Liver (tissue), 9 donors: Measurements from ENCODE around the gene BCR. TPM values are rescaled to one million over a fixed set of nuclear protein-coding genes. Genes with fewer than 3 reads are reported as not detected.

Source experiments
- DNase-seq: peaks from one replicate; pipeline ENCODE4 v3.0.0-alpha.2; 2017; ENCODE audit warnings: low spot score
- H3K27ac ChIP-seq, 2 donors: one replicate each; pipeline ENCODE4 v1.7.0; 2013; ENCODE audit warnings: inconsistent platforms in 2 of 2, low read length in 2 of 2, control low read depth in 1 of 2, low read depth in 1 of 2, mild to moderate bottlenecking in 1 of 2
- H3K27me3 ChIP-seq, 4 donors: one replicate each; pipeline versions ENCODE4 v1.6.1 to v1.7.0; 2013; ENCODE audit warnings: low read length in 3 of 4, inconsistent platforms in 1 of 4, mild to moderate bottlenecking in 1 of 4, moderate library complexity in 1 of 4; ENCODE audit not compliant: control insufficient read depth in 4 of 4, insufficient read depth in 4 of 4
- H3K36me3 ChIP-seq, 4 donors: one replicate each; pipeline versions ENCODE4 v1.6.1 to v1.7.0; 2013; ENCODE audit warnings: low read length in 3 of 4, mild to moderate bottlenecking in 3 of 4, low read depth in 1 of 4, moderate library complexity in 1 of 4; ENCODE audit not compliant: control insufficient read depth in 4 of 4, insufficient read depth in 3 of 4
- H3K4me1 ChIP-seq, 4 donors: one replicate each; pipeline versions ENCODE4 v1.6.1 to v1.7.0; 2013; ENCODE audit warnings: low read length in 3 of 4, mild to moderate bottlenecking in 3 of 4, moderate library complexity in 1 of 4; ENCODE audit not compliant: control insufficient read depth in 4 of 4, insufficient read depth in 4 of 4
- H3K4me3 ChIP-seq, 3 donors: one replicate each; pipeline versions ENCODE4 v1.6.1 to v1.7.0; 2013; ENCODE audit warnings: low read length in 3 of 3, control low read depth in 1 of 3, low read depth in 1 of 3, mild to moderate bottlenecking in 1 of 3
- H3K9ac ChIP-seq, 2 donors: one replicate each; pipeline ENCODE4 v1.7.0; 2013; ENCODE audit warnings: low read length in 2 of 2, mild to moderate bottlenecking in 2 of 2, moderate library complexity in 2 of 2, control low read depth in 1 of 2, low read depth in 1 of 2
- H3K9me3 ChIP-seq, 4 donors: one replicate each; pipeline versions ENCODE4 v1.6.1 to v1.7.0; 2013; ENCODE audit warnings: low read length in 3 of 4; ENCODE audit not compliant: control insufficient read depth in 4 of 4
- EGR1 ChIP-seq, 2 donors: IDR thresholded peaks; 2 replicates each; pipeline ENCODE4 v1.6.1; 2016 to 2018; ENCODE audit warnings: antibody characterized with exemption in 2 of 2, low read depth in 2 of 2
- FOXA1 ChIP-seq: IDR thresholded peaks from 2 replicates; pipeline ENCODE4 v1.6.1; 2016; ENCODE audit warnings: antibody characterized with exemption
- FOXA2 ChIP-seq: IDR thresholded peaks from 2 replicates; pipeline ENCODE4 v1.6.1; 2016; ENCODE audit warnings: antibody characterized with exemption
- GABPA ChIP-seq, 2 donors: IDR thresholded peaks in 1 of 2; conservative IDR thresholded peaks in 1 of 2; 2 replicates each; pipeline ENCODE4 v1.6.1; 2016; ENCODE audit warnings: antibody characterized with exemption in 2 of 2, mild to moderate bottlenecking in 1 of 2, moderate library complexity in 1 of 2
- HNF4A ChIP-seq, 2 donors: conservative IDR thresholded peaks; 2 replicates each; pipeline ENCODE4 v1.6.1; 2016; ENCODE audit warnings: antibody characterized with exemption in 2 of 2, mild to moderate bottlenecking in 2 of 2
- HNF4G ChIP-seq: IDR thresholded peaks from 2 replicates; pipeline ENCODE4 v1.6.1; 2016; ENCODE audit warnings: antibody characterized with exemption
- JUND ChIP-seq, 2 donors: IDR thresholded peaks; 2 replicates each; pipeline ENCODE4 v1.6.1; 2016; ENCODE audit warnings: antibody characterized with exemption in 2 of 2
- NR2F2 ChIP-seq: IDR thresholded peaks from 2 replicates; pipeline ENCODE4 v1.6.1; 2016; ENCODE audit warnings: antibody characterized with exemption
- RAD21 ChIP-seq, 2 donors: IDR thresholded peaks; 2 replicates each; pipeline ENCODE4 v1.6.1; 2016; ENCODE audit warnings: antibody characterized with exemption in 2 of 2, mild to moderate bottlenecking in 2 of 2
- RXRA ChIP-seq, 2 donors: IDR thresholded peaks; 2 replicates each; pipeline ENCODE4 v1.6.1; 2017 to 2018; ENCODE audit warnings: antibody characterized with exemption in 2 of 2, mild to moderate bottlenecking in 1 of 2
- TAF1 ChIP-seq: conservative IDR thresholded peaks from 2 replicates; pipeline ENCODE4 v1.6.1; 2016; ENCODE audit warnings: antibody characterized with exemption, mild to moderate bottlenecking
- YY1 ChIP-seq: IDR thresholded peaks from 2 replicates; pipeline ENCODE4 v1.6.1; 2016; ENCODE audit warnings: antibody characterized with exemption, mild to moderate bottlenecking
- WGBS: extraction: QIAGEN DNeasy Blood & Tissue Kit; methylation state at CpG from one replicate; pipeline ENCODE4 v1.1.7; 2013; 5-methylcytosine and 5-hydroxymethylcytosine counted together
- polyA plus RNA-seq, 2 donors: library from polyadenylated mRNA; stranded (reverse) in 1 of 2; unstranded in 1 of 2; fragments of 200-250 nt in 1 of 2; fragments of >200 nt in 1 of 2; fragmentation: Nextera tagmentation in 1 of 2; extraction: Ambion mirVana in 1 of 2; gene quantifications; one replicate each; pipeline versions ENCODE4 v1.2.1 to v1.2.3, GENCODE V29; 2013 to 2015
- total RNA-seq, 2 donors: library from RNA; depleted of rRNA; stranded (reverse); fragments of >200 nt; gene quantifications; one replicate each; pipeline ENCODE4 v1.2.3, GENCODE V29; 2014
- TF ChIP-seq, protein P1 (sequence below): fragments of 150-350 bp; IDR thresholded peaks from 2 replicates; pipeline ENCODE4 v1.5.1; 2017; ENCODE audit warnings: improper control_type of control experiment, low read depth, low read length; ENCODE audit not compliant: missing input control
- TF ChIP-seq, protein P2 (sequence below): IDR thresholded peaks from 2 replicates; pipeline ENCODE4 v1.6.1; 2016; ENCODE audit warnings: antibody characterized with exemption
- TF ChIP-seq, protein P3 (sequence below): IDR thresholded peaks from 2 replicates; pipeline ENCODE4 v1.6.1; 2016; ENCODE audit warnings: antibody characterized with exemption
- donor health status: healthy.
- donor health status: healthy.
- donor health status: healthy.
- donor health status: healthy.
- donor health status: healthy.

The BCR gene
- total and polyA plus RNA-seq, 4 donors, result 7.4 to 35.6 (median 18.3) TPM

DNA sequence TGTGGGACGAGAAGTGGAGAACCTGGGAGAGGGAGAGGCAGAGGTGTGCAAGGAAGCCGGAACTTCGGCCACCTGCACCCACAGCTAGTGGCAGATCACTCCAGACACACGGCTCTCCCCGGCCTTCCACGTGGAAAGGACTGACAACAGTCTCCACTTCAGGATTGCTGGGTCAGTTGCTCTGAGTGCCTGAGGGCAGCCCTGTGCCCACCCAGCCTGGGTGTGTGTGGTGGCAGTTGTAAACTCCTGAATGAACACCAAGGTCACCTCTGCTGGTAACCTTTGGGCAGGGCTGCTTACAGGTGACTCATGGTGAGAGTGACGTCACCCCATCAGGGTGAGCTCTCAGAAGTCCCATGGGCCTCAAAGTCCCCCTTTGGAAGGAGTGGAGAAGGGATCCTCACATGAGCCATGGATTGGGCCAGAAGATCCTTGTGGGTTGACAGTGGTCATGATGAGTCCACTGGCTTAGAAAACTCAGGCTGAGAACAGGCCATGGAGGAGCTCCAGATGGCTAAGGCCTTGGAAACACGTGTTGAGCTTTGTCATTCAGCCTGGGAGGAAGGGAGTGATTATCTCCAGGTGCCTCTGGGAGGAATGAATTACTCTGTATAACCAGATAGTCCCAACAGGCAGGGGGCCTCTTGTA, 71.3 kb downstream of the BCR start:
- WGBS, result 89% methylated on average over 8 of the region's 8 CpGs
- no peaks in the 10 kb centered on the region for H3K9me3 ChIP-seq
- TF ChIP-seq HNF4G (no peak), GABPA (IDR thresholded peaks at IDR 0.05 in 1 of 2, conservative IDR thresholded peaks at IDR 0.05 in 1 of 2) (no peak), HNF4A (conservative IDR thresholded peaks at IDR 0.05) (peak in 1 of 2 donors; percentile 15), RXRA (IDR thresholded peaks at IDR 0.05) (no peak), JUND (IDR thresholded peaks at IDR 0.05) (peak in 1 of 2 donors; percentile 50)
- H3K27me3 ChIP-seq, result no peaks in the 10 kb centered on the region
- no peak overlapping the region for H3K4me3 ChIP-seq
- H3K36me3 ChIP-seq, result peaks cover 0 to 6% (median 2%) of the 10 kb centered on the region in 4 donors
- no peak overlapping the region for H3K9ac ChIP-seq
- H3K27ac ChIP-seq, result peak overlapping the region; percentile 19 to 52
- H3K4me1 ChIP-seq, result peaks cover 15 to 47% (median 27%) of the 10 kb centered on the region in 4 donors
- no peak for DNase-seq

DNA sequence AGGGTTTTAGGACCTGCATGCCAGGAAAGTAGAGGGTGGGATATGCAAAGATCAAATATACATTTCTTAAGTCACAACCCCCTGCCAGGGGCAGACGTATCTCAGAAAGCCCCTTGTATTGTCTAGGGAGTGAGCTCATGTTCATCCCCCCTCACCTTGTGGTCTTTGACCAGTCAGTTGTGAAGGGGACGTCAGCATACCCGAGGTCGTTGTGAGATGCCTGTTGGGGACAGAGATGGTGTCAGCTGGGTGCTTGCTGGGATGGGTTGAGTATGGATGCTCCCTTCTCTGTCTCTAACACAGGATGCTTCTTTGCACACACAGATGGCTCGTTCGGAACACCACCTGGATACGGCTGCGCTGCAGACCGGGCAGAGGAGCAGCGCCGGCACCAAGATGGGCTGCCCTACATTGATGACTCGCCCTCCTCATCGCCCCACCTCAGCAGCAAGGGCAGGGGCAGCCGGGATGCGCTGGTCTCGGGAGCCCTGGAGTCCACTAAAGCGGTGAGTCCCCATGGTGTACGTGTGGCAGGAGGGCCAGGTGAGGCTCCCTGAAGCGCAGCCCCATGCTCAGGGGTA, 73.3 kb downstream of the BCR start:
- TF ChIP-seq, protein P1, sequence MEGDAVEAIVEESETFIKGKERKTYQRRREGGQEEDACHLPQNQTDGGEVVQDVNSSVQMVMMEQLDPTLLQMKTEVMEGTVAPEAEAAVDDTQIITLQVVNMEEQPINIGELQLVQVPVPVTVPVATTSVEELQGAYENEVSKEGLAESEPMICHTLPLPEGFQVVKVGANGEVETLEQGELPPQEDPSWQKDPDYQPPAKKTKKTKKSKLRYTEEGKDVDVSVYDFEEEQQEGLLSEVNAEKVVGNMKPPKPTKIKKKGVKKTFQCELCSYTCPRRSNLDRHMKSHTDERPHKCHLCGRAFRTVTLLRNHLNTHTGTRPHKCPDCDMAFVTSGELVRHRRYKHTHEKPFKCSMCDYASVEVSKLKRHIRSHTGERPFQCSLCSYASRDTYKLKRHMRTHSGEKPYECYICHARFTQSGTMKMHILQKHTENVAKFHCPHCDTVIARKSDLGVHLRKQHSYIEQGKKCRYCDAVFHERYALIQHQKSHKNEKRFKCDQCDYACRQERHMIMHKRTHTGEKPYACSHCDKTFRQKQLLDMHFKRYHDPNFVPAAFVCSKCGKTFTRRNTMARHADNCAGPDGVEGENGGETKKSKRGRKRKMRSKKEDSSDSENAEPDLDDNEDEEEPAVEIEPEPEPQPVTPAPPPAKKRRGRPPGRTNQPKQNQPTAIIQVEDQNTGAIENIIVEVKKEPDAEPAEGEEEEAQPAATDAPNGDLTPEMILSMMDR, result no peak
- TF ChIP-seq TAF1 (no peak), FOXA2 (no peak), HNF4G (no peak), YY1 (no peak), EGR1 (IDR thresholded peaks at IDR 0.05; ENCODE audit: low read depth in 2 of 2) (no peak), NR2F2 (no peak), FOXA1 (no peak), RAD21 (IDR thresholded peaks at IDR 0.05) (no peak)
- TF ChIP-seq, protein P2, sequence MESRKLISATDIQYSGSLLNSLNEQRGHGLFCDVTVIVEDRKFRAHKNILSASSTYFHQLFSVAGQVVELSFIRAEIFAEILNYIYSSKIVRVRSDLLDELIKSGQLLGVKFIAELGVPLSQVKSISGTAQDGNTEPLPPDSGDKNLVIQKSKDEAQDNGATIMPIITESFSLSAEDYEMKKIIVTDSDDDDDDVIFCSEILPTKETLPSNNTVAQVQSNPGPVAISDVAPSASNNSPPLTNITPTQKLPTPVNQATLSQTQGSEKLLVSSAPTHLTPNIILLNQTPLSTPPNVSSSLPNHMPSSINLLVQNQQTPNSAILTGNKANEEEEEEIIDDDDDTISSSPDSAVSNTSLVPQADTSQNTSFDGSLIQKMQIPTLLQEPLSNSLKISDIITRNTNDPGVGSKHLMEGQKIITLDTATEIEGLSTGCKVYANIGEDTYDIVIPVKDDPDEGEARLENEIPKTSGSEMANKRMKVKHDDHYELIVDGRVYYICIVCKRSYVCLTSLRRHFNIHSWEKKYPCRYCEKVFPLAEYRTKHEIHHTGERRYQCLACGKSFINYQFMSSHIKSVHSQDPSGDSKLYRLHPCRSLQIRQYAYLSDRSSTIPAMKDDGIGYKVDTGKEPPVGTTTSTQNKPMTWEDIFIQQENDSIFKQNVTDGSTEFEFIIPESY, result no peak
- TF ChIP-seq, protein P3, sequence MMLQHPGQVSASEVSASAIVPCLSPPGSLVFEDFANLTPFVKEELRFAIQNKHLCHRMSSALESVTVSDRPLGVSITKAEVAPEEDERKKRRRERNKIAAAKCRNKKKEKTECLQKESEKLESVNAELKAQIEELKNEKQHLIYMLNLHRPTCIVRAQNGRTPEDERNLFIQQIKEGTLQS, result no peak
- Histone ChIP-seq H3K27me3 (no peaks in the 10 kb centered on the region), H3K9ac (no peak overlapping the region), H3K27ac (no peak overlapping the region), H3K36me3 (peaks cover 0 to 6% (median 2%) of the 10 kb centered on the region in 4 donors), H3K9me3 (no peaks in the 10 kb centered on the region), H3K4me3 (no peak overlapping the region), H3K4me1 (peaks cover 23 to 45% (median 31%) of the 10 kb centered on the region in 4 donors)
- WGBS, result 96% methylated on average over 19 of the region's 19 CpGs
- no peak for DNase-seq
